Endodermal cell (in vitro differentiated cells): ENCODE results near the gene GPR160. TPM values are rescaled to one million over a fixed set of nuclear protein-coding genes. Genes with fewer than 3 reads are reported as not detected.

Experiments used
- DNase-seq: peaks from one replicate; pipeline ENCODE4 v3.0.0-alpha.2; 2017
- H3K27ac ChIP-seq: 2 replicates; pipeline ENCODE4 v1.5.1; 2013; ENCODE audit warnings: mild to moderate bottlenecking, low read depth, low read length, moderate library complexity
- H3K27me3 ChIP-seq: 2 replicates; pipeline ENCODE4 v1.6.1; 2013; ENCODE audit warnings: mild to moderate bottlenecking, low read length, moderate library complexity; ENCODE audit not compliant: insufficient read depth, control insufficient read depth, poor library complexity, severe bottlenecking
- H3K36me3 ChIP-seq: 2 replicates; pipeline ENCODE4 v1.7.0; 2013; ENCODE audit warnings: mild to moderate bottlenecking, low read length, moderate library complexity; ENCODE audit not compliant: control insufficient read depth, insufficient read depth
- H3K4me1 ChIP-seq: one replicate; pipeline ENCODE4 v1.7.0; 2013; ENCODE audit warnings: low read length; ENCODE audit not compliant: control insufficient read depth, insufficient read depth
- H3K4me3 ChIP-seq: 2 replicates; pipeline ENCODE4 v1.5.1; 2013; ENCODE audit warnings: mild to moderate bottlenecking, low read length, moderate library complexity
- H3K9ac ChIP-seq: 2 replicates; pipeline ENCODE4 v1.6.1; 2013; ENCODE audit warnings: mild to moderate bottlenecking, low read length, moderate library complexity; ENCODE audit not compliant: poor library complexity, severe bottlenecking; ENCODE audit errors: extremely low read depth
- H3K9me3 ChIP-seq: 2 replicates; pipeline ENCODE4 v1.6.1; 2013; ENCODE audit warnings: mild to moderate bottlenecking, low read length, moderate library complexity; ENCODE audit not compliant: control insufficient read depth
- H3K27ac Mint-ChIP-seq: 2 replicates; pipeline ENCODE4 v1.8.0; 2020; ENCODE audit warnings: mixed read lengths
- H3K27me3 Mint-ChIP-seq: 2 replicates; pipeline ENCODE4 v1.8.0; 2021; ENCODE audit warnings: mild to moderate bottlenecking, mixed read lengths; ENCODE audit not compliant: insufficient read depth
- H3K36me3 Mint-ChIP-seq: 2 replicates; pipeline ENCODE4 v1.8.0; 2020; ENCODE audit warnings: low read depth, mixed read lengths
- H3K4me1 Mint-ChIP-seq: 2 replicates; pipeline ENCODE4 v1.8.0; 2020; ENCODE audit warnings: mixed read lengths
- H3K4me3 Mint-ChIP-seq: 2 replicates; pipeline ENCODE4 v1.8.0; 2020; ENCODE audit warnings: mild to moderate bottlenecking, moderate library complexity, mixed read lengths
- H3K9me3 Mint-ChIP-seq: 2 replicates; pipeline ENCODE4 v1.8.0; 2020; ENCODE audit warnings: mild to moderate bottlenecking, mixed read lengths
- WGBS, 2 experiments: methylation state at CpG; one replicate each; pipeline versions ENCODE4 v1.1.5 to v1.1.7; 2013; ENCODE audit warnings: missing lambda C conversion rate in 2 of 2, mixed read lengths in 1 of 2; ENCODE audit not compliant: insufficient coverage in 1 of 2, insufficient read length in 1 of 2; 5-methylcytosine and 5-hydroxymethylcytosine counted together
- total RNA-seq, 2 donors: library from RNA; stranded (reverse); fragmentation: NEBNext Ultra II Directional in 1 of 2; extraction: Animal tissue kit (Norgen Biotek cat#: 25700) in 1 of 2; gene quantifications; 2 replicates in 1 of 2; 3 replicates in 1 of 2; pipeline ENCODE4 v1.2.1, GENCODE V29; 2021
- TF ChIP-seq, protein P1 (sequence below): fragments of 200-600 bp; sonication (generic); conservative IDR thresholded peaks from 2 replicates; pipeline ENCODE4 v1.5.0; 2021; ENCODE audit warnings: antibody characterized with exemption, mild to moderate bottlenecking

Gene GPR160
- total RNA-seq, 2 donors from 2014 or later, result 6.9 to 8.6 TPM

GRCh38 chr3:170052398-170052797, 14.6 kb downstream of the GPR160 start:
- H3K4me3 ChIP-seq, result no peak overlapping the region
- no peak overlapping the region for H3K4me3 Mint-ChIP-seq
- peaks cover 6% of the 10 kb centered on the region for H3K36me3 Mint-ChIP-seq
- H3K9ac ChIP-seq, result no peak overlapping the region
- TF ChIP-seq, protein P1, sequence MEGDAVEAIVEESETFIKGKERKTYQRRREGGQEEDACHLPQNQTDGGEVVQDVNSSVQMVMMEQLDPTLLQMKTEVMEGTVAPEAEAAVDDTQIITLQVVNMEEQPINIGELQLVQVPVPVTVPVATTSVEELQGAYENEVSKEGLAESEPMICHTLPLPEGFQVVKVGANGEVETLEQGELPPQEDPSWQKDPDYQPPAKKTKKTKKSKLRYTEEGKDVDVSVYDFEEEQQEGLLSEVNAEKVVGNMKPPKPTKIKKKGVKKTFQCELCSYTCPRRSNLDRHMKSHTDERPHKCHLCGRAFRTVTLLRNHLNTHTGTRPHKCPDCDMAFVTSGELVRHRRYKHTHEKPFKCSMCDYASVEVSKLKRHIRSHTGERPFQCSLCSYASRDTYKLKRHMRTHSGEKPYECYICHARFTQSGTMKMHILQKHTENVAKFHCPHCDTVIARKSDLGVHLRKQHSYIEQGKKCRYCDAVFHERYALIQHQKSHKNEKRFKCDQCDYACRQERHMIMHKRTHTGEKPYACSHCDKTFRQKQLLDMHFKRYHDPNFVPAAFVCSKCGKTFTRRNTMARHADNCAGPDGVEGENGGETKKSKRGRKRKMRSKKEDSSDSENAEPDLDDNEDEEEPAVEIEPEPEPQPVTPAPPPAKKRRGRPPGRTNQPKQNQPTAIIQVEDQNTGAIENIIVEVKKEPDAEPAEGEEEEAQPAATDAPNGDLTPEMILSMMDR, result no peak
- no peaks in the 10 kb centered on the region for H3K27me3 ChIP-seq
- DNase-seq, result no peak
- no peak overlapping the region for H3K27ac ChIP-seq
- H3K27me3 Mint-ChIP-seq, result no peaks in the 10 kb centered on the region
- peaks cover 4% of the 10 kb centered on the region for H3K4me1 Mint-ChIP-seq
- no peaks in the 10 kb centered on the region for H3K36me3 ChIP-seq
- no peaks in the 10 kb centered on the region for H3K4me1 ChIP-seq
- H3K27ac Mint-ChIP-seq, result no peak overlapping the region
- no peaks in the 10 kb centered on the region for H3K9me3 ChIP-seq
- no peaks in the 10 kb centered on the region for H3K9me3 Mint-ChIP-seq

- WGBS, 2 experiments, result 90 to 94% methylated on average over 1 of the region's 1 CpG
- H3K9me3 ChIP-seq, result no peaks in the 10 kb centered on the region
- H3K27me3 Mint-ChIP-seq, result no peaks in the 10 kb centered on the region
- DNase-seq, result no peak
- no peak overlapping the region for H3K4me3 Mint-ChIP-seq
- no peak overlapping the region for H3K9ac ChIP-seq
- peaks cover 5% of the 10 kb centered on the region for H3K4me1 Mint-ChIP-seq
- H3K4me3 ChIP-seq, result no peak overlapping the region
- no peaks in the 10 kb centered on the region for H3K36me3 ChIP-seq
- H3K36me3 Mint-ChIP-seq, result peaks cover 6% of the 10 kb centered on the region
- H3K9me3 Mint-ChIP-seq, result no peaks in the 10 kb centered on the region
- no peaks in the 10 kb centered on the region for H3K4me1 ChIP-seq
- TF ChIP-seq, protein P1, result peak; percentile 64
- no peak overlapping the region for H3K27ac ChIP-seq
- H3K27me3 ChIP-seq, result no peaks in the 10 kb centered on the region
- no peak overlapping the region for H3K27ac Mint-ChIP-seq
Observed at GRCh38 chr3:170054204-170054603, 16.4 kb downstream of the GPR160 start.

GRCh38 chr3:170055209-170055608, 17.4 kb downstream of the GPR160 start:
- Histone ChIP-seq H3K4me3 (no peak overlapping the region), H3K27ac (no peak overlapping the region), H3K27me3 (no peaks in the 10 kb centered on the region), H3K9me3 (no peaks in the 10 kb centered on the region), H3K4me1 (no peaks in the 10 kb centered on the region), H3K36me3 (no peaks in the 10 kb centered on the region), H3K9ac (no peak overlapping the region)
- no peak overlapping the region for H3K4me3 Mint-ChIP-seq
- DNase-seq, result no peak
- WGBS, 2 experiments, result 88 to 89% methylated on average over 5 of the region's 5 CpGs
- no peak overlapping the region for H3K27ac Mint-ChIP-seq
- H3K36me3 Mint-ChIP-seq, result peaks cover 6% of the 10 kb centered on the region
- peaks cover 12% of the 10 kb centered on the region for H3K4me1 Mint-ChIP-seq
- H3K9me3 Mint-ChIP-seq, result no peaks in the 10 kb centered on the region
- no peaks in the 10 kb centered on the region for H3K27me3 Mint-ChIP-seq
- TF ChIP-seq, protein P1, result no peak
